ENCODE data around the gene ZNF236.
"Not testable (repeated sequence)": the region's sequence is repeated elsewhere in the genome, so short reads cannot be mapped to it uniquely, and the experiment has no call there.

ZNF236 gene

DNA sequence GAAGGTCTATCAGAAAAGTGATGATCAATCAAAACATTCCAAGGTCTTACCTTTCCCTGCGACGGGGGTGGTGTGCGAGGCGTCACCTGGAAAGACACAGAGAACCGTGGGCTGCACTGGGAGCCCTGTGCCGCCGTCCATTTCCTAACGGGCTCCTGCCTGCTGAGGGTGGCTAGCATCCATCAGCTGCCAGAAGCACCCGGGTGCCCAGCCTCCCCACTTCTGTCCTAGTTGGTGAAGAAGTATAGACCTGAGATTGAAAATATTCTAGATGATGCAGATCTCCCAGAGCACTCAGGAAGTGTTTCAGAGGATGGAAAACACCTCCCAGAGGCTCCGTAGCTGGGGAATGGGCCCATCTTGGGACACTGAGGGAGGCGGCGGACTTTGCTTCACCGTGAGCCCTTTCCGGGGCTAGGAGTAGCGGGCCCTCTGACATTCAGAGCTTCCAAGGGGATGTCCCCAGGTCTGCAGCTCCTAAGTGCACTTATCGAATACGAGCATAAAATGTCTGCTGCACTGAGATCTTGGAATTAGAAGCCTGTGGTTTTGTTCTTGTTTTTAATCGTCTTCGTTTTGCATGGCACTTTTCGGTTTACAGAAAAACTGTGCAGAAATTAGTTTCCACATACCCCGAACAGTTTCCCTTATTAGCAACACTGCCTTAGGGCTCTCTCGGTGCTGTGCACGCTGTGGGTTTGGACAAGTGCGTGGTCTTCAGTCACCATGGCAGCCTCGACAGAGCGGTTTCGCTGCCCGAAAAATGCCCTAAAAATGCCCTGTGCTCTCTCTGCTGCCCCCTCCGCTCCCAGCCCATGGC lies 166.7 kb downstream of the ZNF236 start:
- DNase-seq (ENCODE audit: low read depth): no peak

DNA sequence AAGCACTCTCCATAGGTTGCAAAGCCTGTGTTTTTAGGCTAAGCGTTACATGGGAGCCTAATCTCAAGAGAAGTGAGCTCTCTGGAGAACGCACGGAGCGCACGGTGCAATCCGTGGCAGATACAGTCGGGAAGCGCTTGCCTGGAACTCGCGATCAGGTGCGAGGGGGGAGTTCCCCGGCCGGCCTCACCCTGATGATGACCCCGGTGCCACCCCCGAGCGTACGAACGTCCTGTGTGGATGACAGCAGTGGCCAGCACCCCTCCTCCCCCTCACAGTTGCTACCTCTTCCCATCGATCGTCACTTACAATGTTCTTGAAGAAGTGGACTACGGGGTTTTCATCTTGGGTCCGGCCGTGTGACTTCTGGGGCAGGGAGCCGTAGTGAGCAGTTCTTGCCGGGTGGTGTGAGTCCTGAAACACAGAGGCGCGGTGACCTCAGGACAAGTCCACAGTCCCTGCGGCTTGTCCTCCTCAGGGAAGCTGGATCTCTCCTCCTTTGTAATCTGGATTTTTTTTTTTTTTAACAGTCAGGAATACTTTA lies 167.4 kb downstream of the ZNF236 start:
- no peak for DNase-seq (ENCODE audit: low read depth)

DNA sequence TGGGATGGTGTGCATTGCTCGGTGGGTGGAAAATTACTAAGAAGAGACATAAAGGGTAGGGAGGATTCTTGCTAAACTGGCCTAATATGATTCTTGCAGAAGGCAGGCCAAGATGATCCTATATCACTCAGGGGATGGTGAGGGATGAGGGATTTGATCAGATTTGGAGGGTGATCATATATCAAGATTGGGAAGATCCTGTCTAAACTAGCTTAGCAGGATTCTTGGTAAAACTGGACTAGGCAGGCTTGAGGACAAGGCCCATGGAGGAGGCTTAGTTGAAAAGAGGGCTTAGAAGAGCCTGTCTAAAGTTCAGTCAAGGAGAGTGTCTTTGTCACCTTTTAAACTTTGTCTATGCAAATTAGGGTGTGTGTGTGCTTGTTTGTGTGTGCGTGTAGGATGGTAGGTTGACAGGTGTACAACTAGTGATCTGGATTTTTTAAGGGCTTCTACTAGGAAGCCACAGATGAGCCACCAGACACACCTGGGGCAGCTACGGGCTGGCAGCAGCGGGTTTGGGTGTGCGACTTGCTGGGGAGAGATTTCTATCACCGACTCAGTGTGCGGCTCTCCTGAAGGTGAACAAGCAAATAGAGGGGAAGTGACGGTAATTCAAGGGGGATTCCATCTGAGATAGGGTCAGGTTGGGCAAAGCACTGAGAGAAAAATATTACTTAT lies 168.1 kb downstream of the ZNF236 start:
- not testable (repeated sequence) for DNase-seq (ENCODE audit: low read depth)

DNA sequence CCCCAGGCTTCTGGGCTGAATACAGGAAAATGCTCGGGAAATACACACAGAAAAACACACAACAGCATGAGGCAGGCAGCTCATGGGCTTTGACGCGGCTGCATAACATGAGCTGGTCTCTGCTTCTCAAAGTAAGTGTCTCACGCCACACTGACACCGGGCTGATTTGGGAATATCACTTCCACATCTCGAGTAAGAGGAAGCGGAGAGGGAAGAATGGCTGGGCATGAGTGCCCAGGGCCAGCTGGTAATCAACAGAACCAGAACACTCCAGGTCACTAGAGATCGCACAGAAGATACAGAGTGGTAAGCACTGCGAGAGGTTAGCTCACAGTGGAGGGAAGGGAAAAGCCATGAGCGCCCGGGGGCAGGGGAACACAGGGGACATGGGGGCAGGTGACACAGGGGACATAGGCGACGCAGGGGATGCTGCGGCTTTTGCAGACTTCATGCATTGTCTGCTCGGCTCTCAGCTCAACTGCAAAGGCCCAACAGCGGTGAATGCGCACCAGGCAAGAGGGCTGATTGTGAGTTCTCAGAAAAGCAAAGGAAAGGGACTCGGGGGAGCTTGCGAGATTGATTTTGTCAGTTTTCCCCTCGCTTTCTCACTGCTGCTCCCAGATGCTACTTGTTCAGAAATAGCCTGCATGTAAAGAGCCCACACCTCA lies 168.8 kb downstream of the ZNF236 start:
- no peak for DNase-seq (ENCODE audit: low read depth)

DNA sequence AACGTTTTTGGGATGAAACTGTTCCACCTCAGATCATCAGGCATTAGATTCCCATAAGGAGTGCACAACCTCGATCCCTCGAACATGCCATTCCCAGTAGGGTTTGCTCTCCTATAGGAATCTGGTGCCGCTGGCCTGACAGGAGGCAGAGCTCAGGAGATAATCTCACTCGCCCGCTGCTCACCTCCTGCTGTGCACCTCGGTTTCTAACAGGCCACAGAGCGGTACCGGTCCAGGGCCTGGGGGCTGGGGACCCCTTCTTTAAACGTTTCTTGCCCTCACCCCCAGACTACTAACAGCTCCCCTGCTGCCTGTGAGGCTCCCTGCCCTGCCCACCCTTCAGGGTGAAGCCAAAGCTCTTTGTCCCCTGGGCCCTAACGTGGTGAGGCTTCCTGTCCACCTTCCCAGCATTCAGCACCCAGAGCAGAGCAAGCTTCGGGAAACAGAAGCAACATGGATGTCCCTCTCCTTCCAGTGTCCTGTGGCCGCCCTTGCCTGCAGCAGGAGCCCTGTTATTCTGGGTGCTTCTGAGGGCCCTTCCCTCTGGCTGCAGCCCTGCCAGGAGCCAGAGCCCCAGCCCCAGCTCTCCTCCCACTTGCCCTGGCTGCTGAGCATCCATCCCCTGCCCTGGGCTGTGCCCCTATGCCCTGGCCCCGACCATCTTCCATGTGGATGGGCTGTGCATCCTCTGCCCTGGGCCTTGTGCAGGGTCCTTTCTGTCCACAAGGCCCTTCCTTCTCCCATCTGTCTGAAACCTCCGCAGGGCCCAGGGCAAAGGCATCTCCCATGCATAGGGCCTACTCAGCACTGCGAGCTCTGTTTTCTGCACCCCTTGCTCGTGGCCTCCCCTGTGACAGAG lies 170.1 kb downstream of the ZNF236 start:
- no peak for DNase-seq (ENCODE audit: low read depth)

DNA sequence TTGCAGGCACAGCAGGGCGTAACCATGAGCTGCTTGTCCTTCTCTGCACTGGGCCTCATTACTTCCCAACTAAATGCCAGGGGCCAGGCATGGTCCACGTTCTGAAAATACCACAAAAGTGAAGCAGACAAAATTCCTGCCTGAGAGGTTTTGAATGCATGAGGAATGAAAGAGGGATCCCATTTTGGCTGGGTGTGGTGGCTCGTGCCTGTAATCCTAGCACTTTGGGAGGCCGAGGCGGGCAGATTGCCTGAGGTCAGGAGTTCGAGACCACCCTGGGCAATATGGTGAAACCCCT lies 170.7 kb downstream of the ZNF236 start:
- DNase-seq (ENCODE audit: low read depth): no peak

DNA sequence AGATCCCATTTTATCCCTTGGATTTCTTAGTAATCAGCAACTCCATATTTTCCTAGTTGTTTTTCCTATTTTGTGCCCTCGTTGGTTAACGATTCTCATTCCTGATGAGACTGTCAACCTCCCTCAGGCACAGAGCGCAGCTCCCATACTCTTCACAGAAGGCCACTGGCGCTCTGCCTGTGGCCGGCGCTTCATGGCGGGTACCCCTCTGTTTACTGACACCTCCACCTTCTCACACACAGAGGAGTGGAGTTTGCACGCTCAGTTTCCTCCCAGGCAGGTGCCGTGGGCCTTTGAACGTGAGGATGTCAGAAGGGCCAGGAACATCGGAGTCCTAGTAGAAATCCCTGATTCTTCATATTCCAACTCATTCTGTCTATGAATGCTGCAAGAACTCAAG lies 171.2 kb downstream of the ZNF236 start:
- no peak for DNase-seq (ENCODE audit: low read depth)

DNA sequence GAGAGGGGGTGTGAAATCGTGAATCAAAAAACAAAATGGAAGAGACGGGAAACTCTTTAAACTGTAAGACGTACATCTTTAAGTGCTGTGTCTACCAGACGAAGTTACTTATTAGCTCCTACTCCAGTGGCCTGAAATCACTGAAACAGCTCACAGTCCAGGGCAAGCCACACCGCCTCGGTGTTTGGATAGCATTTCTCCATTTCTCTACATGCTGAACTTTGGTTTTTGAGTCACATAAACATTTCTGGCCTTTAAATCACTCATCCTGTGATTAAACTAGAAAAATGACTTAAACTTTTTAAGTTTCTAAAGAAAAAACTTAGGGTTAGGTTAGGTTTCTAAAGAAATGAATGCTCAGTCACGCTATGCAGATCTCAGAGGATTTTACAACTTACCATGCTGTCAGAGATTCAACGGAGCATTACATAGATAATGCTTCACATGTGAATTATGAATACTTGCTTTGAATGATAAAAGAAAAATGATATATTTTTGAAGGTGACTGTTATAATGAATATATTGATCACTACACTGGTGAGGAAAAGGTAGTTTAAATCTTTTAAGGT lies 171.8 kb downstream of the ZNF236 start:
- DNase-seq (ENCODE audit: low read depth): no peak

DNA sequence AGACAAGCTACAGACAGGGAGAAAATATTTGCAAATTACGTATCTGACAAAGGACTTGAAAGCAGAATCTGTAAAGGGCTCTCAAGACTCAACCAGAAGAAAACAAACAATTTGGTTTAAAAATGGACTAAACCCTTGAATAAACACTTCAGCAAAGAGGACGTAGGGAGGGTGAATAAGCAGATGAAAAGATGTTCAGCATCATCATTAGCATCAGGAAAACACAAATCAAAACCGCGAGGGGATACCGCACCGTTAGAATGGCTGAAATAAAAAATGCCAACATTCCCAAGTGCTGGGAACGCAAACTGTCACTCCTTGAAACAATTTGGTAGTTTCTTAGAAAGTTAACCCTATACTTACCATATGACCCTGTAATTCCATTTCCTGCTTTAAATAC lies 173.5 kb downstream of the ZNF236 start:
- DNase-seq (ENCODE audit: low read depth): no peak

DNA sequence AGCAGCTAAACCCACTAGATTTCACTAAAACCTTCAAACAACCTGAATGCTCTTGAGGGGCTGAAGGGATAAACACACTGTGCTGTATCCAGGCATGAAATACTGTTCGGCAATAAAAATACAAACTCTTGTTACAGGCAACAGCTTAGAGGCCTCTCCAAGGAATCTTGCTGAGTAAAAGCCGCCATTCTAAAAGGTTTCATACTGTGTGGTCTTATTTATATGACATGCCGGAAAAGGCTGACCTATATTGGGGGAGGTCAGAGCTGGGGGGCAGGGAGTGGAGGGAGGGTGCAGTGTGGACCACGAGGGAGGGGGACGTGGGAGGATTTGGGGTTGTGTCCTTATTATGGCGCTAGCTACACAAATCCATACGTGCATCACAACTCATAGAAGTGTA lies 174.1 kb downstream of the ZNF236 start:
- no peak for DNase-seq (ENCODE audit: low read depth)

DNA sequence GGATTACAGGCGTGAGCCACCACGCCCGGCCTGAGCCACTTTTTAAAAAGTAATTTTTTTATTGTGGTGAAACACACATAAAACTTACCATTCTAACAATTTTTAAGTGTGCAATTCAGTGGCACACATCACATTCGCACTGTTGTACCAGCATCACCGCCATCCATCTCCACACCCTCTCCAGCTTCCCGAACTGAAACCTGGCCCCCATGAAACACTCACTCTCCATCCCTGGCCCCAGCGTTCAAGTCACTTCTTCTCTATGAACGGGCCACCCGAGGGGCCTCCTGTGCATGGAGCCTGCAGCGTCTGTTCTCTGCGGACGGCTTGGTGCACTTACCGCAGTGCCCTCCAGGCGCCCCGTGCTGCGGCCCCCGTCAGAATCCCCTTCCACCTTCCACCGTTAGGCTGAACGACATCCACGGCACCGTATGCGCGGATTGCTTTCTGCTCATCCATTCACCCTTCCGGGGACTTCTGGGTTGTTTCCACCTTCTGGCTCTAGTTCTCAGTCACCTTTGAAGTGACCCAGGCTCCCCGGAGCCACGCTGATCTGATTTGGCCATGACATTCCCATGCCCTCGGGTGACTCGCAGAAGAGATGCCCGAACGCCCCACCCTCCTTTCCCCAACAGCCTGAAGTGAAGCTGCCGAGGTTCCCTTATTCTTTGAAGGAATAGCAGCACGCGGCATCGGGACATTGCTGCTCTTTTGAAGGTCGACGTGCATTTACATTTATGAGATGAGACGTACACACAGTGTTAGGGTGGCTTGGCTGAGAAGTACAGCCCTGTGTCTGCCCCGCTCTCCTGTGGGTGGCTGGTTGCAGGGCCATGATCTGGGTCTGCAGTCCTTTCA lies 175.8 kb downstream of the ZNF236 start:
- DNase-seq (ENCODE audit: low read depth): no peak

DNA sequence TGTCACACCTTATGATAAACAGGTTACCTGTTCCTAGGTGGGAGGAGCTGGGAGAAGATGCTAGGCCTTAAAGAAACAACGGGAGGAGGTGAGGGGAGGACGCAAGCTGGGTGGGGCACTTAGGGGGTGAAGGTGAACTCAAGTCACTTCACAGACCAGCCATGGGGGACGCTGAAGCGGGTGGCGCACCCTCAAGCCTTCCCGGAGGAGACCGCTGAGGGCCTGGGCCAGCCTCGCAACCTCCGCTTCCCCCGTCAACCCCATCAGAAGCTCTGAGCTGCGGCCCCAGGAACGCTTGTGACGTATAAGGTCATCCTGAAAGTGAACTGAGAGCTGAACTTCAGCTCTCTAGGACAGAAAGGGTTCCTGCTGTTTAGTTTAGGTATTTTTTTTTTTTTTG lies 176.7 kb downstream of the ZNF236 start:
- no peak for DNase-seq (ENCODE audit: low read depth)

DNA sequence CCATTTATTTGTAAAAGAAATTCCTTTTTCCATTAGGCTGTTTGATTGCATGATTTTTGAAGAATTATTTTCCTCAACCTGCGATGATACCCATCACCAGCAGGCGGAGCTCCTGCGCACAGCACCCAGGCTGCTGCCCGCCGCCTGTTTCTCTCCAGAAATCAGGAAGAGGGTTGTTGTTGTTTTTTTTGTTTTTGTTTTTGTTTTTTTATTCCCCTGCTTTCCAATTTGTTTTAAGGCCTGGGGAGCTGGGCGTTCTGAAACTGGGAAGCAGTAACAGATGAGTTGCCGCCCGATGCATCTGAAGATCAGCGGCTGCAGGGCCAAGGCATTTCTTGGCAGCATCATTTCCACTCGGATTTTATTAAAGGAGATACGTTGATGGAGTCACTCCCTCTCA lies 178.2 kb downstream of the ZNF236 start:
- peak; percentile 29 for DNase-seq (ENCODE audit: low read depth)

DNA sequence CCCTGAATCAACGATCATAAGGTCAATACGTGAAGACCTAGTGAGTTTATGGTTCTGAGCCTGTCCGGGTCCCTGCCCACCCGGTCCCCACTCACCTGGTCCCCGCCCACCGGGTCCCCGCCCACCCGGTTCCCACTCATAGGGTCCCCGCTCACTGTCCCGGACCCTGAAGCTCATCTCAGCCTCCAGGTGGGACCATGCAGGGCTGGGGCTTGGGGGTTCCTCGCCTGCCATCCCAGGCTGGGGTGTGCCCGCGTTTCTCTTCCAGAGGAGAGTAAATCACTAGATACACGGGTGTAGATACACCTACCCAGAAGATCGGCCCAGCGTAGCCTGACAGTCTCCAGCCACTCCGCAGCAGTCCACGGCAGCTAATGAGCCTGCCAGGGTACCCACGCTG lies 178.7 kb downstream of the ZNF236 start:
- no peak for DNase-seq (ENCODE audit: low read depth)

DNA sequence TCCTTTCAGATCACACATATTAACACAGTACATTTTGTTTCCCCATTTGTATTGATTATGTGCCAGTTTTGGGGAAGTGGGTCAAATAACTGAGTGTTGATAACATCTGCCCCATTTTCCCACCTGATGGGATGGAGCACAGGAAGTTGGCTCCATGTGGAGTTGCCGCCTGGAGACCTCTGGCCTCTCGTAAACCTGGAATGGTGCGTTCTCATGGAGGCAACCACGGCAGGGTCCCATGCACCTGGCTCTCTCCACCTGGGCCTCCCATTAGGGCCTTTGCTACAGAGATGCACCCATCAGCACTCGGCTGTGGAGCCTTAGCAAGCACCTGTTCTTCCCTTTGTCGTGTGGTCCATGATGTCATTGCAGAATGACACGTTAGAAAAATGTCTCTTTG lies 179.6 kb downstream of the ZNF236 start:
- DNase-seq (ENCODE audit: low read depth): no peak

DNA sequence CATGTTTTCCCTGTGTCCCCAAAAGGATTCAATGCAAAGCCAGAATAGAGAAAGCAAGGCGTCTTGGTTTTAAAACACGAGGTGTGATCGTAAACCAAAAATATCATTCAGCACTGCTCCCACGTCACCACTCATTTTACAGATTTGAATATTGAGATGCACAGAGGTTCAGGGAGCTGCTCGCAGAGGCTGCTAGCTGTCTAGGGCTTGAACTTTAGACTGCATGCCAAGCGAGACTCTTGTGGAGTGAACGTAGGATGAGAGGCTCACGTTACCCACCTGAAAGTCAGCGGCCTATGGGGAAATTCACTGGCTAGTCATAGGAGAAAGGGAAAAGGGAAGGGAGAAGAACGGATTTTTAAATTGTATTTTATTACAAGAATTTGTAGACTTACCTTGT lies 180.1 kb downstream of the ZNF236 start:
- DNase-seq (ENCODE audit: low read depth): no peak

DNA sequence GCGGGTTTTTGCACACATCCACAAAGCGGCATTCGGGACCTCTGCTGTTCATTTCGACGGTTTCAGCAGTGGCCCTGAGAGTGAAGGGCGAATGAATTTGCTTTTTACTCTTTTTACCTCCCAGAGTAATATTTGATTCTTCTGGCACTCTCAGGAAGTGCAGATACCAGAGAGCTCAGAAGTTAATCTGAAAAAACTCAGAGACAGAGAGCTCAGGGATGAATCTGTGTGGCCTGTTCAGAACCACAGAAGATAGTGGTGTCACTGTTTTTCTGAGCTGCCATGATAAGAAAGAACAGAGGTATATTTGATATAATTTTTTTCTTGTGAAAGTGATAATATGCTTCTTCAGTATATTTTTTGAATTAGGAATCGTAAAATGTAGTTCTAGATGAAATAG lies 181.0 kb downstream of the ZNF236 start:
- no peak for DNase-seq (ENCODE audit: low read depth)

DNA sequence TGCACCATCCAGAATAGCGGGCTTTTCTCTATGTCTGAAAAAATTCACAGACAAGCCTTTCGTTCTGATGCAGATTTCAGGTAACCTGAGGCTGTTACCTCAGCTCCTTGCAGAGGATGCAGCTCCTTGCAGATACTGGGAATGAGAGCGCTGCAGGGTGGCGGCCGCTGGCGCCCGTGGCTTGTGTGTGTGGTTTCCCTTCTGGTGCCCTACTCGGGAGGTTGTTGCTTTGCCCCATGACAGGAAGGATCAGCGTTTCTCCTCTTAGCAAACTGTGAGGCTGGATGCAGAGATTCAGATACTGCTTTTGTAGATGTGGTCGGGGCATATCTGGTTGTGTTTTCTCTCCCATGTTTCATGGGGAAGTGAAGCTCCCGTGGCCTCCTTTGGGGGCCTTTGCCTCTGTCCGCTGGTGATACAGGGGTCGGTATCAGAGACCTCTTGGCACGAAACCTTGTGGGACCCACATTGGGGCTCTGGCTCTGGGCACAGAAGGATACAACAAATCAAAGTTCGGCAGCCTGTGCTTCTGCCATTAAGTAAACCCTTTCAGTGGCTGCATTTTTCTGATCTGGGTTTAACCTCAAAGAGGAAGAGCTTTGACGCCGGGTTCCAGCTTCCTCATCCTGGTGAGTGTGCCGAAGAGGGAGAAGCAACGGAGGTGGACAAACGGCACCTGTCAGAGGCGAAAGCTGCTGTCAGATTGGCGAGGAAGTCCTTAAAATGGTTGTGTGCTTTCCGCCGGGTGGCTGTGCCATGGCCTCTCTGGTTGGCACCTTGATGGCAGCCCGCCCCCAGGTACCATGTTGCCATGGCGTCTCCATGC lies 182.4 kb downstream of the ZNF236 start:
- DNase-seq (ENCODE audit: low read depth): no peak

DNA sequence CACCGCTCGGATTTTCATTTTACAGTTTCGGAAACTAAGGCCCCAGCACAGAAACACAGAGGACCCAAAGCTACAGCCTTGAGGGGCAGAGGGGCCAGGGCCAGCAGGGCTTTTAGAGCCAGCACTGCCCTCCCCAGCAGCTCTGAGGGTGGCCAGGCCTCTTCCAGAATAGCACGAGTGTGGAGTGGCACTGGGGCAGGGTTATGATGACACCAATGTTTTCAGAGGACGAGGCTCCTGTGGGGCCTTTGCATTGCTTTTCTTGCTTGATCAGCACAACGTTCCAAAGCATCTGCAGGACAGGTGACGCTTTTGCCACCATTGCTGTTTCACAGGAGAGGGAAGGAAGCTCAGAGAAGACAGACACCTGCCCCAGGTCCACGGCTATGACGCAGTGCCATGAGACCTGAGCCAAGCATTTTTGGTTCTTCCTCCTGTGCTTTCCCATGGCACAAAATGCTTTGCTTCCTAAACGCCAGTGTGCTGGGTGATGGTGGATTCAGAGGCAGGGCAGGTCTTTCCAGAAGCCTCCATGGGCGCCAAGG lies 183.4 kb downstream of the ZNF236 start:
- DNase-seq (ENCODE audit: low read depth): no peak
